K562 (cell line): ENCODE results near the gene TRIM37. TPM values are rescaled to one million over a fixed set of nuclear protein-coding genes. Genes with fewer than 3 reads are reported as not detected.

Experiments used
- BHLHE40 ChIP-seq: IDR thresholded peaks from 2 replicates; pipeline ENCODE4 v1.6.1; 2011; ENCODE audit warnings: low read length, improper control_type of control experiment
- CHAMP1 ChIP-seq: fragments of 450-650 bp; IDR thresholded peaks from 2 replicates; pipeline ENCODE4 v1.6.1; 2016; ENCODE audit warnings: mild to moderate bottlenecking
- ERF ChIP-seq: fragments of 450-650 bp; formaldehyde crosslinking; IDR thresholded peaks from 2 replicates; pipeline ENCODE4 v1.4.0; 2020; ENCODE audit warnings: mild to moderate bottlenecking, mixed read lengths
- ETS2 ChIP-seq: IDR thresholded peaks from 2 replicates; pipeline ENCODE4 v1.6.1; 2016; ENCODE audit warnings: borderline replicate concordance, missing genetic modification characterization, mild to moderate bottlenecking, moderate library complexity, missing compliant biosample characterization; ENCODE audit not compliant: poor library complexity, severe bottlenecking
- FOXM1 ChIP-seq, 2 experiments: fragments of 450-650 bp in 1 of 2; sonication (generic) in 1 of 2; formaldehyde crosslinking in 1 of 2; IDR thresholded peaks; 2 replicates each; pipeline versions ENCODE4 v1.6.1 to v1.9.0; 2017 to 2022; ENCODE audit warnings: low read depth in 2 of 2, mild to moderate bottlenecking in 2 of 2, missing genetic modification reagents in 1 of 2, moderate library complexity in 1 of 2
- HDAC8 ChIP-seq: fragments of 450-650 bp; IDR thresholded peaks from 2 replicates; pipeline ENCODE4 v1.6.1; 2016; ENCODE audit warnings: mild to moderate bottlenecking, missing genetic modification characterization, moderate library complexity, missing compliant biosample characterization
- HMG20B ChIP-seq: fragments of 250-450 bp; sonication (Bioruptor Pico); IDR thresholded peaks from 2 replicates; pipeline ENCODE4 v1.5.0; 2021; ENCODE audit warnings: mild to moderate bottlenecking
- KAT7 ChIP-seq: sonication (generic); formaldehyde crosslinking; IDR thresholded peaks from 2 replicates; pipeline ENCODE4 v1.8.0; 2022; ENCODE audit warnings: missing genetic modification reagents, mild to moderate bottlenecking, borderline replicate concordance
- KLF13 ChIP-seq: fragments of 450-650 bp; IDR thresholded peaks from 2 replicates; pipeline ENCODE4 v1.6.1; 2016; ENCODE audit warnings: missing genetic modification characterization, low read depth, mild to moderate bottlenecking, missing compliant biosample characterization, moderate library complexity, borderline replicate concordance
- MEF2D ChIP-seq: conservative IDR thresholded peaks from 2 replicates; pipeline ENCODE4 v1.6.1; 2016; ENCODE audit warnings: low read depth, missing genetic modification characterization, missing compliant biosample characterization
- MYNN ChIP-seq, 2 experiments: sonication (generic); formaldehyde crosslinking in 1 of 2; IDR thresholded peaks; 2 replicates each; pipeline versions ENCODE4 v1.5.0 to v1.6.1; 2016 to 2020; ENCODE audit warnings: antibody characterized with exemption in 1 of 2, missing genetic modification reagents in 1 of 2
- NFE2 ChIP-seq: IDR thresholded peaks from 2 replicates; pipeline ENCODE4 v1.6.1; 2014; ENCODE audit warnings: antibody characterized with exemption, low read depth
- NONO ChIP-seq, 2 experiments: fragments of 200-400 bp in 1 of 2; fragments of 450-650 bp in 1 of 2; formaldehyde crosslinking in 1 of 2; IDR thresholded peaks; 2 replicates each; pipeline ENCODE4 v1.6.1; 2017; ENCODE audit warnings: low read depth in 2 of 2, mild to moderate bottlenecking in 2 of 2, moderate library complexity in 2 of 2, low read length in 1 of 2
- NUFIP1 ChIP-seq: fragments of 450-650 bp; IDR thresholded peaks from 2 replicates; pipeline ENCODE4 v1.6.1; 2018; ENCODE audit not compliant: partially characterized antibody
- POLR3G ChIP-seq: IDR thresholded peaks from 2 replicates; pipeline ENCODE4 v1.6.1; 2011; ENCODE audit not compliant: insufficient read length, insufficient replicate concordance; ENCODE audit errors: extremely low read depth
- PPARD ChIP-seq: fragments of 250-450 bp; sonication (Bioruptor Pico); IDR thresholded peaks from 2 replicates; pipeline ENCODE4 v1.8.0; 2022; ENCODE audit warnings: inconsistent platforms, mild to moderate bottlenecking, moderate library complexity
- RFX5 ChIP-seq: IDR thresholded peaks from 2 replicates; pipeline ENCODE4 v1.6.1; 2011; ENCODE audit warnings: low read depth, mild to moderate bottlenecking, improper control_type of control experiment, low read length
- ZBTB33 ChIP-seq: sonication (generic); formaldehyde crosslinking; IDR thresholded peaks from 2 replicates; pipeline ENCODE4 v1.8.1; 2023; ENCODE audit warnings: mild to moderate bottlenecking, missing genetic modification reagents
- ZNF75A ChIP-seq: fragments of 450-650 bp; formaldehyde crosslinking; IDR thresholded peaks from 2 replicates; pipeline ENCODE4 v1.4.0; 2020; ENCODE audit warnings: mild to moderate bottlenecking
- ZNF79 ChIP-seq: fragments of 250-450 bp; sonication (Bioruptor Pico); IDR thresholded peaks from 2 replicates; pipeline ENCODE4 v1.4.0; 2020; ENCODE audit warnings: low read depth, mild to moderate bottlenecking, moderate library complexity
- polyA plus RNA-seq, 8 experiments: library from polyadenylated mRNA; depleted of rRNA in 4 of 8; stranded (reverse) in 5 of 8; unstranded in 3 of 8; fragments of >200 nt; fragmentation: Nextera tagmentation in 2 of 8; fragmentation: Illumina TruSeq in 1 of 8; extraction: Ambion mirVana in 2 of 8; extraction: Trizol in 1 of 8; gene quantifications; 2 replicates each; pipeline versions ENCODE4 v1.2.1 to v1.2.3, GENCODE V29; 2011 to 2014; ENCODE audit warnings: inconsistent platforms in 1 of 8, missing spikeins in 1 of 8
- total RNA-seq, 7 experiments: library from RNA; depleted of rRNA in 6 of 7; stranded (reverse); fragments of >200 nt in 6 of 7; fragmentation: Illumina TruSeq in 2 of 7; extraction: Trizol in 2 of 7; gene quantifications; 2 replicates each; pipeline versions ENCODE4 v1.2.1 to v1.2.3, GENCODE V29; 2011 to 2021; ENCODE audit warnings: low replicate concordance in 1 of 7
- TF ChIP-seq, protein P1 (sequence below): fragments of 250-450 bp; sonication (Bioruptor Pico); IDR thresholded peaks from 2 replicates; pipeline ENCODE4 v1.4.0; 2020
- TF ChIP-seq, protein P2 (sequence below): fragments of 250-450 bp; sonication (Bioruptor Pico); IDR thresholded peaks from 2 replicates; pipeline ENCODE4 v1.8.0; 2022; ENCODE audit warnings: moderate library complexity, mild to moderate bottlenecking, inconsistent platforms

The TRIM37 gene
- total and polyA plus RNA-seq, 9 of the 15 experiments (the other 6 are each of a cell fraction or from before 2014, with no cell fraction given): 4.5 to 31.4 (median 23.8) TPM

DNA sequence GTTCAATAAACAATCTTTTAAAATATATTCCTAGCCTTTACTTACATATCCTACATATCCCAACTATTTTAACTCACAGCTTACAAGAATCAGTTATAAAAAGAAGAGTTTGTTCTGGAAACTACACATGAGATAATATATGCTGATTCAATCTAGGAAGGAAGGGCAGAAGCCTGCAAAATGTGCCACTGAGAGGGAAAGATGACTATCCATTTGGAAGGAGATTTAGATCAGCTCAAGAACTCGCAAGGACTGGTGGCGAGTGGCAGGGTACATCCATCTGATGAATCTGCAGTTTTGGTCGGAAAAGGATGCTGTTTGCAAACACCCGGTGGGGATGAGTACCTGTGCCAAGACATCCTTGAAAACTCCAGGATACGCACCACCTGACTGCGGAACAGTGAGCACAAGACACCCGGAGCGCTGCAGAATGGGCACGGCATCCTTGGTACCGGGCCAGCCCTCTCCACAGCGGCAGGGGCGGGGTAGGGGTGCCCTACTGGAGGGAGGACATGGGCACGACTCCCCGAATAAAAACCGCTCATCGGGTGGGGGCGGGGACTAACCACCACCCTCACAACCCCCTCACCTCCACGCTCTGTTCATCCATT is 723 bp downstream of the TRIM37 start (continued):
- TF ChIP-seq ZBTB33 (CRISPR knock-in tag) (no peak), ZNF75A (CRISPR knock-in tag) (no peak), BHLHE40 (no peak), KLF13 (tag) (no peak), NONO (IDR thresholded peaks at IDR 0.05; ENCODE audit: low read depth in 2 of 2, low read length in 1 of 2) (no peak), ETS2 (no peak), RFX5 (no peak), MYNN (IDR thresholded peaks at IDR 0.05) (0 out of 2 replicates have a peak, but pooled peaks have one; percentile 14), MYNN (CRISPR knock-in tag; IDR thresholded peaks at IDR 0.05) (no peak), ZNF79 (CRISPR knock-in tag) (no peak), POLR3G (no peak), NUFIP1 (no peak), NFE2 (peak; percentile 54; the same call in 1 of the 2 replicates), PPARD (CRISPR knock-in tag) (no peak), CHAMP1 (no peak), MEF2D (tag) (0 out of 2 replicates have a peak, but pooled peaks have one; percentile 35), HDAC8 (no peak), FOXM1 (IDR thresholded peaks at IDR 0.05; ENCODE audit: low read depth) (no peak), FOXM1 (CRISPR knock-in tag; IDR thresholded peaks at IDR 0.05; ENCODE audit: low read depth) (no peak), ERF (CRISPR knock-in tag) (no peak), KAT7 (peak; percentile 87; the same call in 1 of the 2 replicates), HMG20B (CRISPR knock-in tag) (no peak)
- TF ChIP-seq, protein P1, sequence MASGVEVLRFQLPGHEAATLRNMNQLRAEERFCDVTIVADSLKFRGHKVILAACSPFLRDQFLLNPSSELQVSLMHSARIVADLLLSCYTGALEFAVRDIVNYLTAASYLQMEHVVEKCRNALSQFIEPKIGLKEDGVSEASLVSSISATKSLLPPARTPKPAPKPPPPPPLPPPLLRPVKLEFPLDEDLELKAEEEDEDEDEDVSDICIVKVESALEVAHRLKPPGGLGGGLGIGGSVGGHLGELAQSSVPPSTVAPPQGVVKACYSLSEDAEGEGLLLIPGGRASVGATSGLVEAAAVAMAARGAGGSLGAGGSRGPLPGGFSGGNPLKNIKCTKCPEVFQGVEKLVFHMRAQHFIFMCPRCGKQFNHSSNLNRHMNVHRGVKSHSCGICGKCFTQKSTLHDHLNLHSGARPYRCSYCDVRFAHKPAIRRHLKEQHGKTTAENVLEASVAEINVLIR (CRISPR knock-in tag): no peak
- TF ChIP-seq, protein P2, sequence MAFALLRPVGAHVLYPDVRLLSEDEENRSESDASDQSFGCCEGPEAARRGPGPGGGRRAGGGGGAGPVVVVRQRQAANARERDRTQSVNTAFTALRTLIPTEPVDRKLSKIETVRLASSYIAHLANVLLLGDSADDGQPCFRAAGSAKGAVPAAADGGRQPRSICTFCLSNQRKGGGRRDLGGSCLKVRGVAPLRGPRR (CRISPR knock-in tag): no peak
